DOHH2 (cell line): ENCODE measurements around the gene CLIC4.
"Not testable (repeated sequence)": the region's sequence is repeated elsewhere in the genome, so short reads cannot be mapped to it uniquely, and the experiment has no call there.

Experiments used
- H3F3A ChIP-seq: fragments of 200-600 bp; sonication (generic), shearing (Covaris generic); 2 replicates; pipeline ENCODE4 v1.6.0; 2016; ENCODE audit warnings: antibody characterized with exemption, mild to moderate bottlenecking; ENCODE audit not compliant: control insufficient read depth, insufficient read depth
- H3K27ac ChIP-seq: fragments of 200-600 bp; sonication (generic); 2 replicates; pipeline ENCODE4 v1.5.1; 2014; ENCODE audit warnings: low read depth, mild to moderate bottlenecking, low read length, moderate library complexity
- H3K27me3 ChIP-seq: fragments of 200-600 bp; sonication (generic); 2 replicates; pipeline ENCODE4 v1.6.1; 2014; ENCODE audit warnings: mild to moderate bottlenecking, low read length, mixed read lengths; ENCODE audit not compliant: control insufficient read depth
- H3K36me3 ChIP-seq: fragments of 200-600 bp; sonication (generic); 2 replicates; pipeline ENCODE4 v1.6.1; 2014; ENCODE audit warnings: mild to moderate bottlenecking, low read length, moderate library complexity, mixed read lengths; ENCODE audit not compliant: control insufficient read depth
- H3K4me1 ChIP-seq: fragments of 200-600 bp; sonication (generic); 2 replicates; pipeline ENCODE4 v1.6.1; 2014; ENCODE audit warnings: mild to moderate bottlenecking, low read length, mixed read lengths; ENCODE audit not compliant: control insufficient read depth
- H3K4me2 ChIP-seq: fragments of 200-600 bp; sonication (generic); 2 replicates; pipeline ENCODE4 v1.6.0; 2014; ENCODE audit warnings: mild to moderate bottlenecking, low read length, moderate library complexity
- H3K4me3 ChIP-seq: fragments of 200-600 bp; sonication (generic); 2 replicates; pipeline ENCODE4 v1.5.1; 2014; ENCODE audit warnings: mild to moderate bottlenecking, low read length, mixed read lengths
- H3K79me2 ChIP-seq: fragments of 200-600 bp; sonication (generic); 2 replicates; pipeline ENCODE4 v1.6.1; 2014; ENCODE audit warnings: mild to moderate bottlenecking, low read length, mixed read lengths; ENCODE audit not compliant: control insufficient read depth
- H3K9me2 ChIP-seq: fragments of 200-600 bp; sonication (generic); replicated peaks from 2 replicates; pipeline ENCODE4 v1.6.1; 2014; ENCODE audit warnings: mild to moderate bottlenecking, low read length, mixed read lengths; ENCODE audit not compliant: control insufficient read depth
- H3K9me3 ChIP-seq: fragments of 200-600 bp; sonication (generic); 2 replicates; pipeline ENCODE4 v1.6.1; 2014; ENCODE audit warnings: antibody characterized with exemption, low read length, mixed read lengths; ENCODE audit not compliant: control insufficient read depth, insufficient read depth
- H4K20me1 ChIP-seq: fragments of 200-600 bp; sonication (generic); 2 replicates; pipeline ENCODE4 v1.6.0; 2014; ENCODE audit warnings: low read depth, mild to moderate bottlenecking, antibody characterized with exemption, low read length, moderate library complexity; ENCODE audit not compliant: control insufficient read depth, insufficient read depth
- EZH2phosphoT487 ChIP-seq: fragments of 200-600 bp; sonication (generic); IDR thresholded peaks from 2 replicates; pipeline ENCODE4 v1.6.1; 2017; ENCODE audit warnings: borderline replicate concordance, mild to moderate bottlenecking, antibody characterized with exemption, low read length, moderate library complexity, mixed read lengths
- TF ChIP-seq, protein P1 (sequence below): fragments of 200-600 bp; sonication (generic); IDR thresholded peaks from one replicate; pipeline ENCODE4 v1.5.1; 2014; ENCODE audit warnings: antibody characterized with exemption, mild to moderate bottlenecking, low read depth, low read length; ENCODE audit not compliant: poor library complexity, severe bottlenecking

CLIC4 gene

DNA sequence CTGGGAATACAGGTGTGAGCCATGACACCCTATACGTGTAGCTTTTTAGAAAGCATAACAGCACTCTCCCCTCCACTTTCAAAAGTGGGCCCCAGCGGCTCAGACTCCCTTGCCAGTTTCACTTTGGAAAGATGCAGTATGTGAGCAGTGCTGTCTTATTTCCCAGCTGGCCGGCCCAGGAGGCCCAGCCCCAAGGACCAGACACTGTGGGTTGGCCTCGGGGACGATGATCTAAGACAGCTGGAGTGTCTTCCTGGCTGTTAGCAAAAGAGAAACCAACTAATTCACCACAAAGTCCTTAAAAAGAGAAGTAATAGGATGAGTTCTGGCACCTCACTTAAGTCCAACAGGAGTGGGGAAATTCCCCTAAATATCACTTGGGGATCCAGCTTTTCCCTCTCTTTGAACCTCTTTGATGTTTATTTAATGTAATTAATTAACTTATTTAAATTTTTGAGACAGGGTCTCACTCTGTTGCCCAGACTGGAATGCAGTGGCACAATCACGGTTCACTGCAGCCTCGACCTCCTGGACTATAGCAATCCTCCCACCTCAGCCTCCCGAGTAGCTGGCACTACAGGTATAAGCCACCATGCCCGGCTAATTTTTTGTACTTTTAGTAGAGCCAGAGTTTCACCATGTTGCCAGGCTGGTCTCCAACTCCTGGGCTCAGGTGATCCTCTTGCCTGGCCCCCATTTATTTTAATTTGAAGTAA is 17.6 kb upstream of the CLIC4 start:
- H3K79me2 ChIP-seq = no peaks in the 10 kb centered on the region
- no peaks in the 10 kb centered on the region for H3K27me3 ChIP-seq
- H3K4me3 ChIP-seq = peak overlapping the region; percentile 30
- no peaks in the 10 kb centered on the region for H4K20me1 ChIP-seq
- H3K27ac ChIP-seq = no peak overlapping the region
- peaks cover 30% of the 10 kb centered on the region for H3K4me1 ChIP-seq
- TF ChIP-seq EZH2phosphoT487 = no peak
- TF ChIP-seq, protein P1, sequence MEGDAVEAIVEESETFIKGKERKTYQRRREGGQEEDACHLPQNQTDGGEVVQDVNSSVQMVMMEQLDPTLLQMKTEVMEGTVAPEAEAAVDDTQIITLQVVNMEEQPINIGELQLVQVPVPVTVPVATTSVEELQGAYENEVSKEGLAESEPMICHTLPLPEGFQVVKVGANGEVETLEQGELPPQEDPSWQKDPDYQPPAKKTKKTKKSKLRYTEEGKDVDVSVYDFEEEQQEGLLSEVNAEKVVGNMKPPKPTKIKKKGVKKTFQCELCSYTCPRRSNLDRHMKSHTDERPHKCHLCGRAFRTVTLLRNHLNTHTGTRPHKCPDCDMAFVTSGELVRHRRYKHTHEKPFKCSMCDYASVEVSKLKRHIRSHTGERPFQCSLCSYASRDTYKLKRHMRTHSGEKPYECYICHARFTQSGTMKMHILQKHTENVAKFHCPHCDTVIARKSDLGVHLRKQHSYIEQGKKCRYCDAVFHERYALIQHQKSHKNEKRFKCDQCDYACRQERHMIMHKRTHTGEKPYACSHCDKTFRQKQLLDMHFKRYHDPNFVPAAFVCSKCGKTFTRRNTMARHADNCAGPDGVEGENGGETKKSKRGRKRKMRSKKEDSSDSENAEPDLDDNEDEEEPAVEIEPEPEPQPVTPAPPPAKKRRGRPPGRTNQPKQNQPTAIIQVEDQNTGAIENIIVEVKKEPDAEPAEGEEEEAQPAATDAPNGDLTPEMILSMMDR = no peak
- H3F3A ChIP-seq = peaks cover 11% of the 10 kb centered on the region
- H3K9me2 ChIP-seq = no peaks in the 10 kb centered on the region
- H3K9me3 ChIP-seq = no peaks in the 10 kb centered on the region
- H3K4me2 ChIP-seq = peak overlapping the region; percentile 74
- H3K36me3 ChIP-seq = no peaks in the 10 kb centered on the region

DNA sequence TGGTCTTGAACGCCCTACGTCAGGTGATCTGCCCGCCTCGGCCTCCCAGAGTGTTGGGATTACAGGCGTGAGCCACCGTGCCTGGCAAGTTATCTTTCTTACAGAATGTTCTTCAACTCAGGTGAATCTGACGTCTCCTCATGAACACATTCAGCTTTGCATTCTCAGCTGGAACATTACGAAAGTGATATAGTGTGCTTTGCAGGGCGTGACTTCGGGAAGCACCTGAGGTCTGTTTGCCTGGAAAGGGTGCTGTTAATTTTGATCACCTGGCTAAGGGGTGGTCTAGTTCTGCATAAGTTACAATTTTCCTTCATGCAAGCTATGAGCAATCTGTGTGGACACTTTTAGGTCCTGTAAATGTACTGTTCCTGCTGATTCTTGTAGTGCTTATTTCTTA is 16.3 kb upstream of the CLIC4 start:
- Histone ChIP-seq H3K4me1 (peaks cover 44% of the 10 kb centered on the region), H3K9me2 (no peaks in the 10 kb centered on the region), H4K20me1 (no peaks in the 10 kb centered on the region), H3K27me3 (no peaks in the 10 kb centered on the region), H3F3A (peaks cover 12% of the 10 kb centered on the region), H3K9me3 (no peaks in the 10 kb centered on the region), H3K27ac (no peak overlapping the region), H3K79me2 (no peaks in the 10 kb centered on the region), H3K4me3 (no peak overlapping the region), H3K4me2 (no peak overlapping the region), H3K36me3 (no peaks in the 10 kb centered on the region)
- no peak for TF ChIP-seq EZH2phosphoT487
- TF ChIP-seq, protein P1 = no peak

GRCh38 chr1:24732186-24732885 is 12.9 kb upstream of the CLIC4 start:
- Histone ChIP-seq H3K4me2 (no peak overlapping the region), H3K4me1 (peaks cover 67% of the 10 kb centered on the region), H3K36me3 (no peaks in the 10 kb centered on the region), H3K4me3 (no peak overlapping the region), H3F3A (peaks cover 24% of the 10 kb centered on the region), H3K27me3 (no peaks in the 10 kb centered on the region), H3K9me3 (no peaks in the 10 kb centered on the region), H4K20me1 (no peaks in the 10 kb centered on the region), H3K79me2 (no peaks in the 10 kb centered on the region), H3K27ac (no peak overlapping the region; the same call in 1 of the 2 replicates), H3K9me2 (no peaks in the 10 kb centered on the region)
- no peak for TF ChIP-seq EZH2phosphoT487
- TF ChIP-seq, protein P1 = no peak

DNA sequence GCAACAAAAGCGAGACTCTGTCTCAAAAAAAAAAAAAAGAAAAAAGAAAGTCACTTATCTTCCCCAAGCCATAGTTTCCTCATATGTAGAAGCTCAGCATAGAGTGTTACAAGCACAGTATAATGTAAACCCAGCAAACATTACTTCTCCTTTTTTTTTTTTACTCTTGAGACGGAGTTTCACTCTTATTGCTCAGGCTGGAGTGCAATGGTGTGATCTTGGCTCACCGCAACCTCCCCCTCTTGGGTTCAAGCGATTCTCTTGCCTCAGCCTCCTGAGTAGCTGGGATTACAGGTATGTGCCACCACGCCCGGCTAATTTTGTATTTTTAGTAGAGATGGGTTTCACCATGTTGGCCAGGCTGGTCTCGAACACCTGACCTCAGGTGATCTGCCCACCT is 11.9 kb upstream of the CLIC4 start:
- H3K4me1 ChIP-seq = peaks cover 65% of the 10 kb centered on the region
- H3K79me2 ChIP-seq, H3K36me3 ChIP-seq, H3K9me2 ChIP-seq, H3K9me3 ChIP-seq, H4K20me1 ChIP-seq, H3K27me3 ChIP-seq: not testable (repeated sequence)
- peak overlapping the region; percentile 21 for H3K4me2 ChIP-seq
- H3F3A ChIP-seq = peaks cover 21% of the 10 kb centered on the region
- 0 out of 2 replicates have a peak overlapping the region, but pooled peaks have one; percentile 15 for H3K4me3 ChIP-seq
- H3K27ac ChIP-seq = peak overlapping the region; percentile 74
